HG03457 (cell line): ENCODE results near the gene KIF2C.
A peak's percentile ranks its signal among the peaks of the same experiment; 100 is the strongest.
"Not testable (repeated sequence)": the region's sequence is repeated elsewhere in the genome, so short reads cannot be mapped to it uniquely, and the experiment has no call there.

Experiments used
- ATAC-seq: cut with Tn5 transposase; IDR thresholded peaks from one replicate; pipeline ENCODE4 v1.9.1; 2021; ENCODE audit warnings: moderate number of reproducible peaks; ENCODE audit not compliant: unreplicated experiment

KIF2C gene

DNA sequence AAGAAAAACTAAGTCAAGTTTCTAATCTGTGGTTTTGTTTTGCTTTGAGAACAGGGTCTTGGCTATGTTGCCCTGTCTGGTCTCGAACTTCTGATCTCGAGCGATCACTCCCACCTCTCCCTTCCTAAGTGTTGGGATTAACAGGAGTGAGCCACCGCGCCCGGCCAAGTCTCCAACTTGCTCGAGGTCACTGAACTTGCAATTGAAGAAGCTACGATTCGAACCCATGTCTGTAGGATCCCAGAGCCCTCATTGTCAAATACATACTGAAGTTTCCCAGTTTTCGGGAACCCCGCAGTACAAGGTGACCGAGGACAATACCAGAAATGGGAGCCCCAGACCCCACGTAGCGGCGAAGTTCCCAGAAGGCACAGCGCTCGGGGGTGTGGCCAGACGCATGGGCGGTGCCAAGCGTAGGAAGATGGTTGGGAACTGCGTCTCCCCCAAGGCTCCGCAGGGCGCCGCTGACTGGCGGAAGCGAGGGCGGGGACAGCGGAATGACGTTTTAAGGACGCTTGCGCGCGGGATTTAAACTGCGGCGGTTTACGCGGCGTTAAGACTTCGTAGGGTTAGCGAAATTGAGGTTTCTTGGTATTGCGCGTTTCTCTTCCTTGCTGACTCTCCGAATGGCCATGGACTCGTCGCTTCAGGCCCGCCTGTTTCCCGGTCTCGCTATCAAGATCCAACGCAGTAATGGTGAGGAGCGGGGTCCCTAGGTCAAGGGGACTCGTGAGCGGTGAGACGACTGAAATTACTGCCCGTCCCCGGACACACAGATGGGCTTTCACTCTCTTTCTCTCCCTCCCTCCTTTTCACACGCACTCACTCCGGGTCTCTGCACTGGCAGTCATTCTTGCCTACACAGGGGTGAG lies at the start of gene KIF2C:
TSS of gene KIF2C (plus strand) at position 531 of the 872 bp plus-strand sequence. CDS start at position 627, 96 bp downstream.
- peak; percentile 78 for ATAC-seq

DNA sequence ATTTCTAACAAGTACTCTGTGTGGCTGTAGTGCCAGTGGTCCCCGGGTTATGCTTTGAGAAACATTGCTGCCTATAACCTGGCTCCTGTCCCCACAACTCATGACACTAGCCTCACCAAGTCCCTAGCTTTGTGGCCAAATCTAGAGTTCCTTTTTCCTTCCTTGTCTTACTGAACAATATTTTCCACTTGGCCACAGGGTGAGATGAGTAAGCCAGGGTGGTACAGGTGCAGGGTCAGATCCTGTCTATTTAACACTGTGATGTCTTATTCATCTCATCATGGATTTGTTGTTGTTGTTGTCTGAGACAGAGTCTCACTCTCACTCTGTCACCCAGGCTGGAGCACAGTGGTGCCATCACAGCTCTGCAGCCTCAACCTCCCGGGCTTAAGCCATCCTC lies 46.5 kb upstream of the KIF2C start:
- ATAC-seq: no peak

DNA sequence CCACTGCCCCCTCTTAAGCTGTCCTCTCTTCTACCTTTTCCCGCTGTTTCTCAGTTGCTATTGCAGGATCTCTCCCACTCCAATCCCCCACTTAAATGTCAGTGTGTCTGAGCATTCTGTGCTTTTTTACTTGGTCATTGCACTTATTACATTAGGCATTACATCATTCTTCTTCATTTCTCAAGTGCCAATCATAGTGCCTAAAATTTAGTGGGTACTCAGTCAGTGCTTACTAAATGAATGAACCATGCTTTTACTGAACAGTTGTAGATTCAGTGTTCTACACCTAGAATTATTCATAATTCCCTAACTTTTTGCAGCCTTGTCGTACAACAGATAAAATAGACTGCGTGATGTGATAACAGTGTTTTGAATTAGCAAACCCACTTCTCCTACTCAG lies 45.7 kb upstream of the KIF2C start:
- ATAC-seq: no peak

DNA sequence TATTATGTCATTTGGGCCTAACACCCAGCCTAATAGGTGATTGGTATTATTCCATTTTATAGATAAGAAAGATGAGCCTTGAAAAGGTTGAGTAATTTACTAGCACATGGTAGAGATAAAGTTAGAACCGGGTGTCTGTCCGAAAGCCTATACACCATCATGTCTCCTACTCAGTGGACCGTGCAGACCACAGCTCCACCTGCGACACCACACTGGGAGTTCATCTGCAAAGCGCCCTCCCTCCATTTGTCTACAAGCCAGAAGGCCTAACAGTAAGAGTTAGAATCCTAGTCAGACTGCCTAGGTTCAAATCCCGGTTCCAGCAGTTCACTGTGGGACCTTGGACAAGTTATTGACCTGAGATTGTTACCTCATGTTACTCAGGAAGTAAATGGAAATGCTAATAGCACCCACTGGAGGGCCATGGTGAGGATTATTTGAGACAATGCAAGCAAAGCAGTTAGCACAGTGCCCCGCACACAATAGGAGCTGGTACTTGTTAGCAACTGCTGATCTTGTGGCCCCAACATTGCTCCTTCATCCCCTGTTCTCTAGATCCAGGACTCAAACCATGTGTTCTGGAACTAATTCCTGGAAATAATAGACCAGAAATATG lies 44.7 kb upstream of the KIF2C start:
- ATAC-seq: no peak

DNA sequence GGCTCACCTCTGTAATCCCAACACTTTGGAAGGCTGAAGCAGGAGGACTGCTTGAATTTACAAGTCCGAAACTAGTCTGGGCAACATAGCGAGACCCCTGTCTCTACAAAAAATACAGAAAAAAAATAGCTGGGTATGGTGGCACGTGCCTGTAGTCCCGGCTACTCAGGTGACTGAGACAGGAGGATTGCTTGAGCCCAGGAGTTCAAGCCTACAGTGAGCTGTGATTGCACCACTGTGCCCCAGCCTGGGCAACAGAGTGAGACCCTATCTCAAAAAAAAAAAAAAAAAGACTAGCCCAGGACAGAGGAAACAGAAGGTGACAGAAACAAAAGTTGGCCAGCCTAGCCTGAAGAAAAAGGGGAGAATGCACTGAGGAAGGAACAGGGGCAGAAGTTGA lies 44.0 kb upstream of the KIF2C start:
- ATAC-seq: no peak

DNA sequence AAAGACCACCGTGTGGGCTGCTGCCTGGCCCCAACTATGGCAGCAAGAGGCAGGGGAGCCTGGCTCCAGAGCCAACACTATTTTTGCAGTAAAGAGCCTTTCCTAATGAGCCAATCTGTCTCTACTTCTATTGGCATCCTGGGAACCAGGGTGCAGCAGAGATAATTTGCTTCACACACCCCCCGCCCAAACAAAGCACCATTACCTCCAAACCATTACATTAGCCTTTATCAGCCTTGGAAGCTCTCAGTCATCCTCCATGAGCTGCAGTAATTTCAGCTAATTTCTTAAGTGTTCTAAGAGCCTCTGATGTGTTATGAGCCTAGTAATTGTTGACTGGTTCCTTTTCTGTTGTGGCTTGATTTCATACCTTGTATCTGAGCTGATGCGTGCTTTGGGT lies 43.5 kb upstream of the KIF2C start:
- no peak for ATAC-seq

DNA sequence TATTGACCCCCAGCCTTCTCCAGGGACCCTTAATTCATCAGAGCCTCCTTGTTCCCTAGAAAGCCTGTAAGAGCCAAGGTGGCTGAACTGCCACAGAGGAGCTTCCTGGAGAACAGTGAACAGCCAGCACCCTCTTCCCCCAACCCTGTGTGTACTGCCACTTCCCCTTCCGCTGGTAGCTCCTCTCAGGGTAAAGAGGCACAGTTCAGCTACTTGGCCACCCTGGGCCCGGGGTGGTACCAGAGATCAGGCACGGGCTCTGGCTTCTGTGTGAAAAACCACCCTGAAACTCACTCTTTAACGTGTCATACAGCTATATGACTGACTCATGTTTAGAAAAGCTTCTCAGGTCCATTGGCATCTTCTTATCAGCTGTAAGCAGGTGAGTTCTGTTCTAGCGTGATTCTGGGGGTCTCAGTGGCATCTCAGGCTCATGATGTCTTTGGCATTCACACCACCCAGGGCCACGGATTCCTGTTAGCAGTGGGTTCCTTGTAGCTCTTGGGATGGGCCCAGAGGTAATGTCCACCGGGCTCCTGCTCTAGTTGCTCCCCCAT lies 42.8 kb upstream of the KIF2C start:
- no peak for ATAC-seq

DNA sequence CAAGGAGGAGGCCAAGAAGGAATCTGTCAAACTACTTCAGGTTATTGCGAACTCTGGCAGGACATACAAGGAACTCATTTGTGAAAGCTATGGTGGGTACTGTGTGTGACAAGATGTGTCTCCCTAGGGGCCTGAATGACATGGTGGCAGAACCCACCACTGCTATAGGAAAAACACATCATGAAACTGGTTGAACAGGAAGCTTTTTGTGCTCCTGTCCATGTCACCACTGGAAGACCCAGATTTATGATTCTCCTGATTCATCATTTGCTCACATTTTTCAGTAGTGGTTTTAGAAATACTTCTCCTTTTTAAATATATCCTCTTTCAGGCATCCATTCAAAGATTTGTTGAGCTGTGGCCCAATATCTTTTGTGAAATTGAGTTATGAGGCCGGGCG lies 41.5 kb upstream of the KIF2C start:
- no peak for ATAC-seq

DNA sequence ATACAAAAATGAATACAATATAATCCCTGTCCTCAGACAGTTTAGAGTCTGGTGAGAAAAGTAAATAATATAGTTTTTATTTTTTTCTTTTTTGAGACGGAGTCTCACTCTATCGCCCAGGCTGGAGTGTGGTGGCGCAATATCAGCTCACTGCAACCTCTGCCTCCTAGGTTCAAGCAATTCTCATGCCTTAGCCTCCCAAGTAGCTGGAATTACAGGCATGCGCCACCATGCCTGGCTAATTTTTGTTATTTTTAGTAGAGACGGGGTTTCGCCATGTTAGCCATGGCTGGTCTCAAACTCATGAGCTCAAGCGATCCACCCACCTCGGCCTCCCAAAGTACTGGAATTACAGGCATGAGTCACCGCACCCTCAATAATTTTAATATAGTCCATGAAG lies 40.3 kb upstream of the KIF2C start:
- ATAC-seq: not testable (repeated sequence)

DNA sequence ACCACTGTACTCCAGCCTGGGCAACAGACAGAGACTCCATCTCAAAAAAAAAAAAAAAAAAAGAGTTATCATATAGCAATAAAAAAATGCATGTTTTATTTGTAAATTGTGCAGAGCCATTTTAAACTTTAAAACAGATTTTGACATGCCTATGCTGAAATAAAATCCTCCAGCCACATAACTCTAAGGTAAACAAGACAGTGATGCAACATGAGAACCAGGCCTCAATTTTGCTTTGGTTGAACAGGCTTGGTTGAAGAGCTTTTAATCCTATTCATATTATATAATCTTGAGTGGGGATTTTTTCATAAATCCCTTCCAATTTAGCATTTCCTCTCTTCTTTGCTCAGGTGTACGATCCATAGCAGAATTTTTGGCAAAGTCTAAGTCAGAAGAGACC lies 39.1 kb upstream of the KIF2C start:
- ATAC-seq: no peak

DNA sequence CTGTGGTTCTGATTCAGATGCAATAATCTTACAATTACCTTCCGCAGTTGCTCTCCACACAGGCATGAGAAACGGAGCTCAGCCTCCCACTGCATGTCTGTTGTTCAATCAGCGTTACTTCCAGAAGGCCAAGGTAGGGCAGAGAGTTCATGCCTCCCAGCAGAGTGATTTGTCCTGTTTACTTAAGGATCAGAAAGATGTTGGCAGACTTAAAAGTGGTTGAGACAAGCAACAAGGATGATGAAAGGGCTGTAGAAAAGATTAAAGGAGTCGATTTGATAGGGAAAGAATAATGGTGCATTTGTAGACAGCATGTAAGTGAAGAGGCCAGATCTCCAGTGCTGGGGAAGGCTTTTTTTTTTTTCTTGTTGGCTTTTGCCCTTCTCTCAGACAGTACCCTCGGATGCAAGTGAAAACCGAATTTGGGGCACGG lies 38.5 kb upstream of the KIF2C start:
- ATAC-seq: no peak

DNA sequence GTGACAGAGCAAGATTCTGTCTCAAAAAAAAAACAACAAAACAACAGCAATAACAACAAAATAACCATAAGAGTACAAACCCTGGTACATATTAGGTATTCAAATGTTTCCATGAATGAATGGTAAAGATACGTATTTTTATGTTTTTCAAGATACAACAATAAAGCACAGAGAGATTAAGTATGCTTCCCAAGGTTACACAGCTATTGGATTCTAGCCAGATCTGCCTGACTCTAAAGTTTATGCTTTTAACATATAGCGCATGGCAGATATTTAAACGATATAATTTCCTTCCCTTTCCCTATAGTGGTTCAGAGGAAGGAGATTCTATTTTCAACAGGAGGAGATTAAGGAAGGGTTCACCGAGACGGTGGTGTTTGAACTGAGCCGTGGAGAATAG lies 34.2 kb upstream of the KIF2C start:
- no peak for ATAC-seq

DNA sequence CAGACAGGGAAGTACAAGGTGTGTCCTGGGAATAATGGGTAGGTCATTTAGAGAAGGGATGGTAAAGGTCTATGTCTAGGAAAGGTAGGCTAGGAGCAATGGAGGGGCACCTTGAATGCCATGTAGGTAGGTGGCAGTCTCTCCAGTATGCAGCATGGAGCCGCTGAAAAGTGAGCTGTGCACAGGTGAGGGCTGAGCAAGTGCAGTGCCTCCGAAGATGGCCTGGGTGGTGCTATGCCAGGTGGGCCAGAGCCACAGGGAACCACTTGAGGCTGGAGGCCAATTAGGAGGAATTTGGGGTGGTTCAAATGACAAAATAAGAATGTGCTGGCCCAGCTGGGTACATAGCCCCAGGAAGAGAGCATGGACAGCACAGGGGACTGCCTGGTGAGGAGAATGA lies 33.7 kb upstream of the KIF2C start:
- ATAC-seq: no peak

DNA sequence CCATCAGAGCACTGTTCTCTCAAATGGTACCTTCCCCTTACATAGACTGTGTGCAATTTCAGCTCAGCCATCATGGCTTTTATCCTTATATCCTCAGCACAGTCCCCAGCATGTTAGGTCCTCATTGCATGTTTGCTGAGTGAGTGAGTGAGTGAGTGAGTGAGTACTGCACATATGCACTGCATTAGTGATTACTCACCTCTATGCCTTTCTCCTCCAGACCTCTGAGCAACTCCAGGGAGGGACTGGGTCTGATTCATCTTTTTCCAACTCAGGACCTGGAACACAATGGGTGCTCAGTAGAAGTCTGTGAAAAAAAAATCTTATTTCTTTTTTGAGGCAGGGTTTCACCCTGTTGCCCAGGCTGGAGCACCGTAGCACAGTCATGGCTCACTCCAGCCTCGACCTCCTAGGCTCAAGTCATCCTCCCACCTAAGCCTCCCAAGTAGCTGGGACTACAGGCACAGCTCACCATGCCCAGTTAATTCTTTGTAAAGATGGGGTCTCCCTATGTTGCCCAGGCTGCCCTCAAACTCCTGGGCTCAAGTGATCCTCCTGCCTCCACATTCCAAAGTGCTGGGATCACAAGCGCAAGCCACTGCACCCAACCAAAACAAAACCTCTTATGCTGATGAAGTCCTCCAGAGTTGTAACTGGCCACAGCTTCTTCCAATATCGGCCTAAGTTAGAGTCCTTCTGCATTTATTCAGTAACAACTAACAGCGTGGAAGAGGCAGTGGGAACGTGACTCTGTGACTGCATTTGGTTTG lies 32.3 kb upstream of the KIF2C start:
- no peak for ATAC-seq

DNA sequence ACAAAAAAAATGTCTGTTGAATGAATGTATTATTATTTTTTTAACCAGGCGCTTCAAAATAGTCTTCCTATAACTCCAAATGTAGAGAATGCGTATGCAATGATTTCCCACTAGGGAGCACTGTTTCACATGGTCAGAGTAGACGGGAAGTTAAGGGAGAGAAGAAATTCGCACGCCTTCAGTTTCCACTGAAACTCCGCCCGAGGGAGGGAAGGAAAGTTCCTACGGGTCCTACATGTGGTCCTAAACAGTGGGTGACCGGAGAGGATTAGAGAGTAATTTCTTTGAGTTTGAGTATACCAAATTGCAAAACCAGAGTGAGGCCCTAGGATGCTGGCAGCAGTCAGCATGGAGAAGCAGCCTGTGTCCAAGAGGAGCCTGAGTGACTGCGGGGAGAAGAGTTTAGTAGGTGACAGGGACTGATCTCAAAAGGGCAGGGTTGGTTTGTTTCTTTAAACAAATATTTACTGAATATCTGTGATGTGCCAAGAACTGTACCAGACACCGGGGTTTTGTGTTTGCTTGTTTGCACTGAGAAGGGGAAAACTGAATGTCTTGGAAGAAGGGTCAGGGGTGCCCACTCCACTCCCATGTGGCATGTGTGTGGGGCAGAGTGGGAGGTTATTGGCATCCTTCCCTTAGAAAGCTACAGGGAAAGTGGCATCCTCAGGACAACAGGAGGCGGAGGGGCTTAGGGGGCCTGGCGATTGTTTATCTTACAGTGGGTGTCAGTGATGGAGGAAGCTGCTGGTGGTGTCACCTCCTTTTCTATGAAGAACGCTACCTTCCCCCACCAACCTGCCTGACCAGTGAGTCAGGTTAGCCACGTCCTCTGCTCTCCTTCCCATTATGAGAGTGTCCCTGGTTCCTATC lies 31.4 kb upstream of the KIF2C start:
- no peak for ATAC-seq

DNA sequence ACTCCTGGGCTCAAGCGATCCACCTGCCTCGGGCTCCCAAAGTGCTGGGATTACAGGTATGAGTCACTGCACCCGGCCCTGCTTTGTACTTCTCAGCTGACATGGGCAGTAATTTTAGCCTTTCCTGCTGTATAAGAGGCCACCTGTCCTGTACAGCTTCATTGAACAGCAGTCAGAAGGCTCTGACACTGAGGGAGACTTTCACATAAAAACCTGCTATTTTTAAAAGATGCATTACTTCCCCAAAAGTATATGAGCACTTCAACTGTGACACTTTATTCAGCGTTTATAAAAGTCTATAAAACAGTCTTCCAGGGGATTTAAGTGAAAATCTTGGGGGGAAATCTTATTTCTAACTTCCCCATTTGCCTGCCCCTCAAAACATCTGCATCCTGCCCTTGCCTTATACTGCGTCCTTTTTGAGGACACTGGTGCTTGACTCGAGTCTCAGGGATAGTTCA lies 26.3 kb upstream of the KIF2C start:
- no peak for ATAC-seq

DNA sequence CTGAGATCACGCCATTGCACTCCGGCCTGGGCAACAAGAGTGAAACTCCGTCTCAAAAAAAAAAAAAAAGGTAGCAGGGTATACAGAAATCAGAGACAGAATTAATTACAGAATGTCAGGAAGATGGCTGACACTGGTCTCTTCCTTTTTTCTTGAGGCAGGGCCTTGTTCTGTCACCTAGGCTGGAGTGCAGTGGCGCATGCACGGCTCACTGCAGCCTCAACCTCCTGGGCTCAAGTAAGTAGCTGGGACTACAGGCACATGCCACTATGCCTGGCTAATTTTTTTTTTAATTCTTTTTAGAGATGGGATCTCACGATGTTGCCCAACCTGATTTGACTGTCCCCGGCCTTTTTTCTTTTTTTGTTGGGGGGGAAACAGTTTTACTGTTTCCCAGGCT lies 25.1 kb upstream of the KIF2C start:
- no peak for ATAC-seq

DNA sequence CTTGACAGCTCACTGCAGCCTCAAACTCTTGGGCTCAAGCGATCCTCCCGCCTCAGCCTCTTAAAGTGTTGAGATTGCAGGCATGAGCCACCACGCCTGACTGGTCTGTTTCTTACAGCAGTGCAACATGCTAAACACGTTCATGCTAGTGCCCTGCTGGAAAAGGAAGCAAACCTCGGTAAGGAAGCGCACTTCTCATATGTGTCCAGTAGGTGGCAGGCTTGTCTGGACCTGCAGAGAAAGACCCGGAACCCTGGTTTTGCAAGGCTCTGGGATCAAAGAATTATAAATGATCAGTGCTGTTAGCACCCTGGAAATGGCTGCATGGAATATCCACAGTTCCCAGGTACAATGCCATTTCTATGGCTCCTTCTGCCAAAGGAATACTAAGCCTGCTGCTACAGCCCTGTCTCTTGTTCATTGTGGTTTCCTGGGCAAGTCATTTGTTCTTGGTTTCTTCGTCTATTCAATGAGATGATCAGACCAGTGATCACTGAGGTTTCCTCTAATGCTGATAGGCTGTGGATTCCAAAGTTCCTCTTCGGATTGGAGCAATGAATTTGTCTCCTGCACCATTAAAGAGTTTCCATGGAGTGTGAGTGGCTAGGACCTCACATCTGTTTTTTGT lies 24.6 kb upstream of the KIF2C start:
- ATAC-seq: no peak

DNA sequence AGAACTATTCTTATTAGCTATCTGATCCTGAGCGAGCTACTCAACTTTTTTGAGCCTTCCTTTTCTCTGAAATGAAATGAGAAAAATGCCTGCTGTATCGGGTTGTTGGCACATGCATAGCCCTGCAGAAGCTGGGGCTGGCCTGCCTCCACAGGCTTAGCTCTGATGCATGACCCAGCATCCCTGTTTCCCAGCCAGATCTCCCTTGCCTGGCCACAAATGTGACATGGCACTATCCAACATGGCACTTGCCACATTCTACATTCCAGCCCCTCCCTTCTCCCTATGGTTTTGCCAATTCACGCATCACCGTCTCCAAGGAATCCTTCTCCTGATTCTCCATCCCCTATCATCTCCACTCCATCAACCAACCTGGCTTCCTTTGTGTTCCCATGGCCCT lies 22.5 kb upstream of the KIF2C start:
- ATAC-seq: no peak

DNA sequence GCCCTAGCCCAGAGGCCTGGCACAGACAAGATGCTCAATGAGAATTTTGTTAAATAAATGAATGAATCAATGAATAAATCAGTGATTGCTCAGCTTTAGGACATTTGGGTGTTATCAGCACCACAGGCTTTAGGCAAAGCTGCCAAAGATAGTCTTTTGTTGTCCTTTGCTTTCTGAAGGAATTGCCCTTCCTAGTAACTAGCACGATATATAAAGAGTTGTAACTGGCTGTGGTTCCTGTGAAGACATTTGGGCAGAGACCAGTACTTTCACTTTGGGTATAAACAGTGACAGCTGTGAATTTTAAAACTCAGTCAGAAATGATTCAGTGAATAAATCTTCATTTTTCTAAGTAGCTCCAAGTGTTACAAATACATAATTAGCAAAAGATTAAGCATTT lies 22.0 kb upstream of the KIF2C start:
- ATAC-seq: no peak
